Caco-2 (cell line): Measurements from ENCODE around the gene FAM174C. TPM values are rescaled to one million over a fixed set of nuclear protein-coding genes. Genes with fewer than 3 reads are reported as not detected.

ENCODE experiments used
- BruUV-seq: library from RNA; stranded (reverse); fragments of 400-500 nt; replicated peaks from 2 replicates; lab custom pipeline; 2021; lab: Mats Ljungman, UMichigan
- CTCF ChIA-PET: fragments of 300-600 bp; sonication (Branson Sonifier 250); formaldehyde crosslinking; loops from one replicate; lab custom pipeline; 2022; ENCODE audit warnings: antibody characterized with exemption; lab: Charles Lee
- POLR2A ChIA-PET: fragments of 300-600 bp; sonication (Branson Sonifier 250); formaldehyde crosslinking; loops from one replicate; lab custom pipeline; 2022; ENCODE audit warnings: antibody characterized with exemption; lab: Charles Lee
- DNase-seq, 2 experiments: peaks; one replicate each; pipeline versions ENCODE4 v3.0.0 to v3.0.0-alpha.2; 2020 to 2022
- H3K27me3 ChIP-seq: replicated peaks from 2 replicates; pipeline ENCODE4 v1.6.0; 2011; ENCODE audit warnings: low read length; ENCODE audit not compliant: control insufficient read depth, insufficient read depth
- H3K36me3 ChIP-seq: 2 replicates; pipeline ENCODE4 v1.5.1; 2011; ENCODE audit warnings: low read length; ENCODE audit not compliant: control insufficient read depth, insufficient read depth
- H3K4me1 ChIP-seq: fragments of 250-450 bp; sonication (Bioruptor Pico); 2 replicates; pipeline ENCODE4 v1.5.1; 2020; ENCODE audit warnings: mild to moderate bottlenecking
- H3K4me3 ChIP-seq: 2 replicates; pipeline ENCODE4 v1.5.1; 2011; ENCODE audit warnings: low read depth, mild to moderate bottlenecking, control low read depth, low read length
- H3K9me3 ChIP-seq: fragments of 250-450 bp; sonication (Bioruptor Pico); 2 replicates; pipeline ENCODE4 v1.5.1; 2020; ENCODE audit warnings: mild to moderate bottlenecking, moderate library complexity
- H3K27ac Mint-ChIP-seq: one replicate; pipeline ENCODE4 v1.8.0; 2022; ENCODE audit warnings: mixed read lengths; ENCODE audit not compliant: unreplicated experiment
- H3K27me3 Mint-ChIP-seq: one replicate; pipeline ENCODE4 v1.8.0; 2022; ENCODE audit warnings: mixed read lengths; ENCODE audit not compliant: insufficient read depth, unreplicated experiment
- H3K36me3 Mint-ChIP-seq: one replicate; pipeline ENCODE4 v1.8.0; 2022; ENCODE audit warnings: mild to moderate bottlenecking, mixed read lengths; ENCODE audit not compliant: insufficient read depth, unreplicated experiment
- H3K4me1 Mint-ChIP-seq: one replicate; pipeline ENCODE4 v1.8.0; 2022; ENCODE audit warnings: low read depth, mixed read lengths; ENCODE audit not compliant: unreplicated experiment
- H3K4me3 Mint-ChIP-seq: one replicate; pipeline ENCODE4 v1.8.0; 2022; ENCODE audit warnings: mild to moderate bottlenecking, moderate library complexity, mixed read lengths; ENCODE audit not compliant: unreplicated experiment
- H3K9me3 Mint-ChIP-seq: one replicate; pipeline ENCODE4 v1.8.0; 2022; ENCODE audit warnings: mixed read lengths; ENCODE audit not compliant: unreplicated experiment
- CTCF ChIP-seq, 2 experiments: fragments of 200-600 bp in 1 of 2; IDR thresholded peaks; 1 replicate in 1 of 2; 2 replicates in 1 of 2; pipeline versions ENCODE4 v1.5.1 to v1.8.0; 2011 to 2022; ENCODE audit warnings: antibody characterized with exemption in 1 of 2, control low read depth in 1 of 2, inconsistent platforms in 1 of 2, low read depth in 1 of 2, low read length in 1 of 2, mild to moderate bottlenecking in 1 of 2, moderate library complexity in 1 of 2; ENCODE audit not compliant: insufficient read depth in 1 of 2, severe bottlenecking in 1 of 2, unreplicated experiment in 1 of 2
- intact Hi-C: fragments of 100-400 bp; cut with micrococcal nuclease; formaldehyde crosslinking; loops from one replicate; pipeline ENCODE4 v1.10.0; 2022; ENCODE audit not compliant: unreplicated experiment
- total RNA-seq: library from RNA; stranded (reverse); gene quantifications from 2 replicates; pipeline ENCODE4 v1.2.3, GENCODE V29; 2022

FAM174C gene
- total RNA-seq, 1 experiment from 2014 or later = 51.0 TPM

GRCh38 chr19:1293782-1294604 lies 18.7 kb downstream of the FAM174C start:
- peaks cover 17% of the 10 kb centered on the region for H3K4me1 ChIP-seq
- H3K27me3 ChIP-seq = no peaks in the 10 kb centered on the region
- no peaks in the 10 kb centered on the region for H3K9me3 ChIP-seq
- no peaks in the 10 kb centered on the region for H3K36me3 ChIP-seq
- H3K4me3 ChIP-seq = no peak overlapping the region
- Mint-ChIP-seq H3K27ac (no peak overlapping the region), H3K9me3 (no peaks in the 10 kb centered on the region), H3K4me3 (no peak overlapping the region), H3K27me3 (no peaks in the 10 kb centered on the region), H3K36me3 (peaks cover 6% of the 10 kb centered on the region), H3K4me1 (no peaks in the 10 kb centered on the region)
- CTCF ChIA-PET = no interaction called here
- DNase-seq = no peak
- no peak for TF ChIP-seq CTCF (IDR thresholded peaks at IDR 0.05; ENCODE audit: insufficient read depth in 1 of 2, low read depth in 1 of 2, low read length in 1 of 2, severe bottlenecking in 1 of 2, unreplicated experiment in 1 of 2)
- POLR2A ChIA-PET = no interaction called here
- intact Hi-C loops = loop anchor here (10.0 kb wide), 1 partner anchor 1251 kb away; no protein-coding TSS in a partner anchor
- BruUV-seq = no TSS peak

DNA sequence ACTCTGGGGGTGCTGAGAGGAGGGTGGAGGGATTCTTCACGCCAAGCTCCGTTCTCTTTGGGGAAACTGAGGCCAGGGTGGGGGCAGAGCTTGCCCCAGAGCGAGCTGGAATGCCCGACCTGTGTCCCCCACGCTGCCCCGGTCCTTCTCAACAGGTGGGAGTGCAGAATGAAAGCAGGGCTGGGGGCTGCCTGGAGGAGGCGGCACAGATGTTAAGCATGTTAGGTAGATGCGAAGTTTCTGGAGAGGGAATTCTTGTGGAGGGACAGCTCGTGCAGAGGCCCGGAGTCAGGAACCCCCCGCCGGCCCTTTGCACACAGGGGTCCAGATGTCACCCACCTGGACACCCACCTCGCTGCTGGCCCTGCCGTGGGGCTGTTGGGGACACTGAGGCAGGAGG lies 19.4 kb downstream of the FAM174C start:
- Mint-ChIP-seq H3K36me3 (peaks cover 6% of the 10 kb centered on the region), H3K4me1 (no peaks in the 10 kb centered on the region), H3K27ac (no peak overlapping the region), H3K9me3 (no peaks in the 10 kb centered on the region), H3K4me3 (no peak overlapping the region), H3K27me3 (no peaks in the 10 kb centered on the region)
- H3K27me3 ChIP-seq = no peaks in the 10 kb centered on the region
- H3K9me3 ChIP-seq = no peaks in the 10 kb centered on the region
- intact Hi-C loops = loop anchor here (10.0 kb wide), 1 partner anchor 1250 kb away; no protein-coding TSS in a partner anchor
- H3K4me1 ChIP-seq = peaks cover 17% of the 10 kb centered on the region
- CTCF ChIA-PET = no interaction called here
- no peak overlapping the region for H3K4me3 ChIP-seq
- no peaks in the 10 kb centered on the region for H3K36me3 ChIP-seq
- no peak for DNase-seq
- BruUV-seq = no TSS peak
- no peak for TF ChIP-seq CTCF (IDR thresholded peaks at IDR 0.05; ENCODE audit: insufficient read depth in 1 of 2, low read depth in 1 of 2, low read length in 1 of 2, severe bottlenecking in 1 of 2, unreplicated experiment in 1 of 2)
- POLR2A ChIA-PET = no interaction called here

DNA sequence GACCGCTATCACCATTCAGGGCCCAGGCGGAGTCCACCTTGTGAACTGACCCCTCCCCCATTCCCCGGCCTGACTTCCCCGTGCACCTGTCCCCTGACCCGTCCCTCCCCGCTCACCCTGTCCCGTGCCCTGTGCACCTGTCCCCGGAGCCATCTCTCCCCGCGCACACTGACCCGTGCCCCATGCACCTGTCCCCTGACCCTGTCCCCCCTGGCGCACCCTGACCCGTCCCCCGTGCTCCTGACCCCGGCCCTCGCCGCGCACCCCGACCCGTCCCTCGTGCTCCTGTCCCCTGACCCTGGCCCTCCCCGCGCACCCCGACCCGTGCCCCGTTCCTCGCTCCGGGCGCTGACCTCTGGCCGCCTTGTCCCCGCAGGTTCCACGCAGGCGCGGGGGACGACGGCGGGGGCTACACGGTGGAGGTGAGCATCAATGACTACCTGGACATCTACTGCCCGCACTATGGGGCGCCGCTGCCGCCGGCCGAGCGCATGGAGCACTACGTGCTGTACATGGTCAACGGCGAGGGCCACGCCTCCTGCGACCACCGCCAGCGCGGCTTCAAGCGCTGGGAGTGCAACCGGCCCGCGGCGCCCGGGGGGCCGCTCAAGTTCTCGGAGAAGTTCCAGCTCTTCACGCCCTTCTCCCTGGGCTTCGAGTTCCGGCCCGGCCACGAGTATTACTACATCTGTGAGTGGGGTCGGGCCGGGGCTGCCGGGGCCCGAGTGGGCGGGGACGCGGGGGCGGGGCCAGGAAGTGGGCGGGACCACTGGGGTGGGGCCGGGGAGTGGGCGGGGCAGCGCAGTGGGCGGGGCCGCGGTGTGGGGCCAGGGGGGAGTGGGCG lies 20.1 kb downstream of the FAM174C start:
- Histone ChIP-seq H3K36me3 (no peaks in the 10 kb centered on the region), H3K27me3 (no peaks in the 10 kb centered on the region), H3K4me1 (peaks cover 17% of the 10 kb centered on the region), H3K4me3 (no peak overlapping the region), H3K9me3 (no peaks in the 10 kb centered on the region)
- intact Hi-C loops = loop anchor here (10.0 kb wide), 1 partner anchor 1249 kb away; no protein-coding TSS in a partner anchor
- H3K27ac Mint-ChIP-seq = no peak overlapping the region
- no peak overlapping the region for H3K4me3 Mint-ChIP-seq
- ChIA-PET CTCF (no interaction called here), POLR2A (no interaction called here)
- no peaks in the 10 kb centered on the region for H3K9me3 Mint-ChIP-seq
- DNase-seq = peak in 1 of 2 experiments; percentile 38
- no peaks in the 10 kb centered on the region for H3K4me1 Mint-ChIP-seq
- peaks cover 6% of the 10 kb centered on the region for H3K36me3 Mint-ChIP-seq
- no peaks in the 10 kb centered on the region for H3K27me3 Mint-ChIP-seq
- TF ChIP-seq CTCF (IDR thresholded peaks at IDR 0.05; ENCODE audit: insufficient read depth in 1 of 2, low read depth in 1 of 2, low read length in 1 of 2, severe bottlenecking in 1 of 2, unreplicated experiment in 1 of 2) = no peak
- no TSS peak for BruUV-seq
